Islet of Langerhans (tissue), 1 donor: Measurements from ENCODE around the gene RPL10.

Experiments used
- FAIRE-seq: peaks from one replicate; lab custom pipeline; 2011; peaks lifted over from hg19 to GRCh38; lab: Jason Lieb, UNC

The RPL10 gene

GRCh38 chrX:154430916-154431315 is 32.7 kb downstream of the RPL10 start:
- no peak for FAIRE-seq

- FAIRE-seq = no peak
These were observed 33.2 kb downstream of the RPL10 start for GRCh38 chrX:154431341-154431740.

- FAIRE-seq = no peak
These were observed 34.0 kb downstream of the RPL10 start for GRCh38 chrX:154432210-154432609.

- FAIRE-seq = no peak
These were observed 35.4 kb downstream of the RPL10 start for GRCh38 chrX:154433605-154434004.

GRCh38 chrX:154434394-154435168 is 36.4 kb downstream of the RPL10 start:
- no peak for FAIRE-seq

- no peak for FAIRE-seq
These were observed 37.1 kb downstream of the RPL10 start for GRCh38 chrX:154435171-154435733.

- FAIRE-seq = no peak
These were observed 38.3 kb downstream of the RPL10 start for GRCh38 chrX:154436374-154436982.

GRCh38 chrX:154436983-154437752 is 39.0 kb downstream of the RPL10 start, which contains the start of gene GDI1:
Gene GDI1 (plus strand): TSS chrX:154437154. CDS start chrX:154437255, 101 bp downstream.
- no peak for FAIRE-seq

- FAIRE-seq = no peak
These were observed 40.1 kb downstream of the RPL10 start for GRCh38 chrX:154437971-154438893.

- no peak for FAIRE-seq
These were observed 41.7 kb downstream of the RPL10 start for GRCh38 chrX:154439841-154440240.

GRCh38 chrX:154440623-154441357 is 42.6 kb downstream of the RPL10 start:
- FAIRE-seq = no peak

GRCh38 chrX:154441564-154441963 is 43.4 kb downstream of the RPL10 start:
- FAIRE-seq = no peak

GRCh38 chrX:154441984-154442707 is 44.0 kb downstream of the RPL10 start:
- FAIRE-seq = no peak

- no peak for FAIRE-seq
These were observed 45.3 kb downstream of the RPL10 start for GRCh38 chrX:154443479-154443910.

GRCh38 chrX:154443992-154444754 is 46.0 kb downstream of the RPL10 start, which contains the start of gene FAM50A:
Gene FAM50A (plus strand): TSS chrX:154444141. CDS start chrX:154444236, 95 bp downstream.
- no peak for FAIRE-seq

- FAIRE-seq = no peak
These were observed 46.6 kb downstream of the RPL10 start for GRCh38 chrX:154444755-154445246.

GRCh38 chrX:154445776-154446175 is 47.6 kb downstream of the RPL10 start:
- FAIRE-seq = no peak

- FAIRE-seq = no peak
These were observed 48.3 kb downstream of the RPL10 start for GRCh38 chrX:154446430-154446829.

- FAIRE-seq = no peak
These were observed 50.3 kb downstream of the RPL10 start for GRCh38 chrX:154448484-154448883.
